GM21528 (cell line): ENCODE data around the gene RCN1.
"Not testable (repeated sequence)": the region's sequence is repeated elsewhere in the genome, so short reads cannot be mapped to it uniquely, and the experiment has no call there.

Source experiments
- ATAC-seq: cut with Tn5 transposase; IDR thresholded peaks from one replicate; pipeline ENCODE4 v1.9.1; 2021; ENCODE audit warnings: mild to moderate bottlenecking, moderate library complexity; ENCODE audit not compliant: unreplicated experiment, low FRiP score

The RCN1 gene

GRCh38 chr11:32073644-32074026 lies 17.2 kb upstream of the RCN1 start:
- ATAC-seq, result no peak

GRCh38 chr11:32079553-32079952 lies 11.3 kb upstream of the RCN1 start:
- no peak for ATAC-seq

GRCh38 chr11:32080361-32080980 lies 10.4 kb upstream of the RCN1 start:
- no peak for ATAC-seq

- ATAC-seq, result no peak
These were observed 9.7 kb upstream of the RCN1 start for GRCh38 chr11:32081129-32081641.

- no peak for ATAC-seq
These were observed 9.0 kb upstream of the RCN1 start for GRCh38 chr11:32081901-32082300.

GRCh38 chr11:32082346-32082986 lies 8.4 kb upstream of the RCN1 start:
- ATAC-seq, result no peak

- ATAC-seq, result no peak
These were observed 3.3 kb upstream of the RCN1 start for GRCh38 chr11:32087597-32087996.

GRCh38 chr11:32088117-32088941 lies 2.5 kb upstream of the RCN1 start:
- no peak for ATAC-seq

- no peak for ATAC-seq
These were observed 1.8 kb downstream of the RCN1 start for GRCh38 chr11:32092581-32093170.

GRCh38 chr11:32094923-32095322 lies 4.0 kb downstream of the RCN1 start:
- ATAC-seq, result no peak

GRCh38 chr11:32098142-32098903 lies 7.4 kb downstream of the RCN1 start:
- no peak for ATAC-seq

- ATAC-seq, result no peak
These were observed 8.6 kb downstream of the RCN1 start for GRCh38 chr11:32099516-32099915.

- no peak for ATAC-seq
These were observed 9.6 kb downstream of the RCN1 start for GRCh38 chr11:32100495-32100894.

- ATAC-seq, result no peak
These were observed 10.9 kb downstream of the RCN1 start for GRCh38 chr11:32101791-32102190.

- ATAC-seq, result not testable (repeated sequence)
These were observed 12.3 kb downstream of the RCN1 start for GRCh38 chr11:32103121-32103719.

- ATAC-seq, result no peak
These were observed 13.1 kb downstream of the RCN1 start for GRCh38 chr11:32103941-32104340.

GRCh38 chr11:32105871-32106560 lies 15.1 kb downstream of the RCN1 start:
- ATAC-seq, result peak; percentile 76

GRCh38 chr11:32107647-32108046 lies 16.8 kb downstream of the RCN1 start:
- ATAC-seq, result no peak

GRCh38 chr11:32108576-32108975 lies 17.7 kb downstream of the RCN1 start:
- no peak for ATAC-seq
